ENCODE results near the gene HLX. TPM values are rescaled to one million over a fixed set of nuclear protein-coding genes. Genes with fewer than 3 reads are reported as not detected.
A peak's percentile ranks its signal among the peaks of the same experiment; 100 is the strongest.

HLX gene
- total and polyA plus RNA-seq, 5 experiments from 2014 or later: 0.10 to 0.33 TPM; not detected in 3

GRCh38 chr1:220893701-220894024 is 14.4 kb downstream of the HLX start:
- peaks cover 6 to 29% (median 9%) of the 10 kb centered on the region in 4 donors for H3K4me1 Mint-ChIP-seq
- DNase-seq (no peak), ATAC-seq (no peak)
- H3K4me3 Mint-ChIP-seq: peak overlapping the region in 4 of 10 donors; percentile 39 to 72 (median 46)
- H3K27ac Mint-ChIP-seq: no peak overlapping the region
- POLR2A ChIA-PET: no interaction called here
- peaks cover 0 to 25% (median 2%) of the 10 kb centered on the region in 9 donors for H3K9me3 Mint-ChIP-seq
- peaks cover 0 to 10% (median 4%) of the 10 kb centered on the region in 3 donors for H3K36me3 Mint-ChIP-seq
- H3K27me3 Mint-ChIP-seq: peaks cover 41 to 89% (median 68%) of the 10 kb centered on the region in 5 donors

GRCh38 chr1:220894025-220894923 is 15.0 kb downstream of the HLX start:
- H3K27ac Mint-ChIP-seq: no peak overlapping the region
- POLR2A ChIA-PET: no interaction called here
- peaks cover 0 to 25% (median 2%) of the 10 kb centered on the region in 9 donors for H3K9me3 Mint-ChIP-seq
- peak overlapping the region in 4 of 10 donors; percentile 13 to 72 (median 46) for H3K4me3 Mint-ChIP-seq
- peaks cover 38 to 83% (median 62%) of the 10 kb centered on the region in 5 donors for H3K27me3 Mint-ChIP-seq
- peaks cover 6 to 29% (median 9%) of the 10 kb centered on the region in 4 donors for H3K4me1 Mint-ChIP-seq
- ATAC-seq: no peak
- H3K36me3 Mint-ChIP-seq: peaks cover 0 to 10% (median 4%) of the 10 kb centered on the region in 3 donors
- no peak for DNase-seq

- ATAC-seq (no peak), DNase-seq (no peak)
- no peak overlapping the region for H3K4me3 Mint-ChIP-seq
- no peak overlapping the region for H3K27ac Mint-ChIP-seq
- peaks cover 0 to 10% (median 4%) of the 10 kb centered on the region in 3 donors for H3K36me3 Mint-ChIP-seq
- H3K4me1 Mint-ChIP-seq: peaks cover 6 to 29% (median 9%) of the 10 kb centered on the region in 4 donors
- H3K9me3 Mint-ChIP-seq: peaks cover 0 to 25% (median 2%) of the 10 kb centered on the region in 9 donors
- peaks cover 36 to 83% (median 57%) of the 10 kb centered on the region in 5 donors for H3K27me3 Mint-ChIP-seq
- POLR2A ChIA-PET: no interaction called here
Observed at GRCh38 chr1:220894924-220895256, 15.6 kb downstream of the HLX start.

GRCh38 chr1:220895412-220895946 is 16.2 kb downstream of the HLX start:
- no peak for DNase-seq
- peaks cover 0 to 25% (median 2%) of the 10 kb centered on the region in 9 donors for H3K9me3 Mint-ChIP-seq
- ATAC-seq: no peak
- peaks cover 33 to 83% (median 51%) of the 10 kb centered on the region in 5 donors for H3K27me3 Mint-ChIP-seq
- H3K4me1 Mint-ChIP-seq: peaks cover 6 to 29% (median 9%) of the 10 kb centered on the region in 4 donors
- peaks cover 0 to 10% (median 4%) of the 10 kb centered on the region in 3 donors for H3K36me3 Mint-ChIP-seq
- POLR2A ChIA-PET: no interaction called here
- no peak overlapping the region for H3K4me3 Mint-ChIP-seq
- no peak overlapping the region for H3K27ac Mint-ChIP-seq

- Mint-ChIP-seq H3K27ac (no peak overlapping the region), H3K4me1 (peaks cover 6 to 23% (median 9%) of the 10 kb centered on the region in 4 donors), H3K36me3 (peaks cover 0 to 10% (median 4%) of the 10 kb centered on the region in 3 donors), H3K9me3 (peaks cover 0 to 25% (median 2%) of the 10 kb centered on the region in 9 donors), H3K27me3 (peaks cover 27 to 83% (median 45%) of the 10 kb centered on the region in 5 donors), H3K4me3 (no peak overlapping the region)
- ATAC-seq (no peak), DNase-seq (no peak)
- POLR2A ChIA-PET: no interaction called here
Observed at GRCh38 chr1:220896092-220896491, 16.8 kb downstream of the HLX start.

GRCh38 chr1:220900842-220901241 is 21.6 kb downstream of the HLX start:
- Mint-ChIP-seq H3K9me3 (peaks cover 0 to 12% (median 1%) of the 10 kb centered on the region in 9 donors), H3K27me3 (peaks cover 7 to 49% (median 11%) of the 10 kb centered on the region in 5 donors), H3K36me3 (no peaks in the 10 kb centered on the region), H3K4me3 (no peak overlapping the region), H3K27ac (no peak overlapping the region), H3K4me1 (no peaks in the 10 kb centered on the region)
- POLR2A ChIA-PET: no interaction called here
- ATAC-seq: no peak
- no peak for DNase-seq

- H3K9me3 Mint-ChIP-seq: peaks cover 0 to 8% (median 1%) of the 10 kb centered on the region in 9 donors
- no peak for ATAC-seq
- H3K4me1 Mint-ChIP-seq: no peaks in the 10 kb centered on the region
- peaks cover 6 to 46% (median 10%) of the 10 kb centered on the region in 5 donors for H3K27me3 Mint-ChIP-seq
- H3K36me3 Mint-ChIP-seq: no peaks in the 10 kb centered on the region
- H3K4me3 Mint-ChIP-seq: no peak overlapping the region
- POLR2A ChIA-PET: no interaction called here
- no peak overlapping the region for H3K27ac Mint-ChIP-seq
- DNase-seq: no peak
Observed at GRCh38 chr1:220901881-220902280, 22.6 kb downstream of the HLX start.

GRCh38 chr1:220902916-220903315 is 23.7 kb downstream of the HLX start:
- H3K27ac Mint-ChIP-seq: no peak overlapping the region
- POLR2A ChIA-PET: no interaction called here
- ATAC-seq (no peak), DNase-seq (no peak)
- no peak overlapping the region for H3K4me3 Mint-ChIP-seq
- peaks cover 0 to 5% (median 0%) of the 10 kb centered on the region in 9 donors for H3K9me3 Mint-ChIP-seq
- no peaks in the 10 kb centered on the region for H3K4me1 Mint-ChIP-seq
- H3K36me3 Mint-ChIP-seq: no peaks in the 10 kb centered on the region
- H3K27me3 Mint-ChIP-seq: peaks cover 3 to 47% (median 7%) of the 10 kb centered on the region in 5 donors

GRCh38 chr1:220904876-220905275 is 25.6 kb downstream of the HLX start:
- peaks cover 0 to 4% (median 0%) of the 10 kb centered on the region in 4 donors for H3K4me1 Mint-ChIP-seq
- H3K27ac Mint-ChIP-seq: no peak overlapping the region
- H3K36me3 Mint-ChIP-seq: no peaks in the 10 kb centered on the region
- no peak for ATAC-seq
- POLR2A ChIA-PET: no interaction called here
- H3K9me3 Mint-ChIP-seq: peaks cover 0 to 3% (median 0%) of the 10 kb centered on the region in 9 donors
- H3K27me3 Mint-ChIP-seq: peaks cover 5 to 47% (median 14%) of the 10 kb centered on the region in 5 donors
- DNase-seq: no peak
- no peak overlapping the region for H3K4me3 Mint-ChIP-seq

- Mint-ChIP-seq H3K36me3 (no peaks in the 10 kb centered on the region), H3K27ac (no peak overlapping the region), H3K4me3 (no peak overlapping the region), H3K4me1 (peaks cover 0 to 4% (median 0%) of the 10 kb centered on the region in 4 donors), H3K27me3 (peaks cover 5 to 42% (median 14%) of the 10 kb centered on the region in 5 donors), H3K9me3 (no peaks in the 10 kb centered on the region)
- no peak for ATAC-seq
- POLR2A ChIA-PET: no interaction called here
- DNase-seq: no peak
Observed at GRCh38 chr1:220905650-220906560, 26.7 kb downstream of the HLX start.

- Mint-ChIP-seq H3K36me3 (no peaks in the 10 kb centered on the region), H3K4me1 (peaks cover 0 to 4% (median 0%) of the 10 kb centered on the region in 4 donors), H3K4me3 (no peak overlapping the region), H3K9me3 (no peaks in the 10 kb centered on the region), H3K27ac (no peak overlapping the region), H3K27me3 (peaks cover 5 to 39% (median 14%) of the 10 kb centered on the region in 5 donors)
- DNase-seq (no peak), ATAC-seq (no peak)
- POLR2A ChIA-PET: no interaction called here
Observed at GRCh38 chr1:220906561-220907334, 27.5 kb downstream of the HLX start.

GRCh38 chr1:220908757-220909156 is 29.5 kb downstream of the HLX start:
- peaks cover 8 to 42% (median 12%) of the 10 kb centered on the region in 5 donors for H3K27me3 Mint-ChIP-seq
- peak overlapping the region in 1 of 10 donors; percentile 46 for H3K27ac Mint-ChIP-seq
- no peak overlapping the region for H3K4me3 Mint-ChIP-seq
- no peaks in the 10 kb centered on the region for H3K9me3 Mint-ChIP-seq
- H3K36me3 Mint-ChIP-seq: no peaks in the 10 kb centered on the region
- POLR2A ChIA-PET: no interaction called here
- ATAC-seq: no peak
- no peak for DNase-seq
- H3K4me1 Mint-ChIP-seq: peaks cover 0 to 4% (median 0%) of the 10 kb centered on the region in 4 donors

Data from naive thymus-derived CD8-positive, alpha-beta T cell (primary cell).